A673 (cell line): ENCODE data around the gene BLVRA. TPM values are rescaled to one million over a fixed set of nuclear protein-coding genes. Genes with fewer than 3 reads are reported as not detected.

Source experiments
- BruUV-seq: library from RNA; stranded (reverse); fragments of 400-500 nt; replicated peaks from 2 replicates; lab custom pipeline; 2021; lab: Mats Ljungman, UMichigan
- CTCF ChIA-PET: fragments of 300-600 bp; sonication (Branson Sonifier 250); formaldehyde crosslinking; loops from one replicate; lab custom pipeline; 2022; ENCODE audit warnings: antibody characterized with exemption; lab: Charles Lee
- POLR2A ChIA-PET: fragments of 300-600 bp; sonication (Branson Sonifier 250); formaldehyde crosslinking; loops from one replicate; lab custom pipeline; 2022; ENCODE audit warnings: antibody characterized with exemption; ENCODE audit not compliant: low non-redundant PET; lab: Charles Lee
- DNase-seq: peaks from one replicate; pipeline ENCODE4 v3.0.0-alpha.2; 2015; ENCODE audit warnings: low spot score
- H3K27ac ChIP-seq: fragments of 200-600 bp; sonication (generic); 2 replicates; pipeline ENCODE4 v1.5.1; 2016; ENCODE audit warnings: mixed run types, low read depth, mild to moderate bottlenecking, mixed read lengths, antibody characterized with exemption, low read length; ENCODE audit not compliant: poor library complexity, severe bottlenecking
- H3K27me3 ChIP-seq: fragments of 200-600 bp; sonication (generic); replicated peaks from 2 replicates; pipeline ENCODE4 v1.6.1; 2017; ENCODE audit warnings: mixed run types, low read depth, mild to moderate bottlenecking, mixed read lengths, antibody characterized with exemption, low read length; ENCODE audit not compliant: insufficient read depth, poor library complexity
- H3K36me3 ChIP-seq: fragments of 200-600 bp; sonication (generic); 2 replicates; pipeline ENCODE4 v1.6.1; 2016; ENCODE audit warnings: mixed run types, mild to moderate bottlenecking, mixed read lengths, antibody characterized with exemption, low read length; ENCODE audit not compliant: insufficient read depth, poor library complexity, severe bottlenecking
- H3K4me1 ChIP-seq: fragments of 200-600 bp; sonication (generic); 2 replicates; pipeline ENCODE4 v1.6.1; 2017; ENCODE audit warnings: mixed run types, mild to moderate bottlenecking, mixed read lengths, antibody characterized with exemption, low read length; ENCODE audit not compliant: insufficient read depth, poor library complexity, severe bottlenecking
- H3K4me3 ChIP-seq: fragments of 200-600 bp; sonication (generic); 2 replicates; pipeline ENCODE4 v1.5.1; 2016; ENCODE audit warnings: low read depth, mixed run types, mild to moderate bottlenecking, mixed read lengths, low read length; ENCODE audit not compliant: poor library complexity, severe bottlenecking
- H3K9me3 ChIP-seq: fragments of 200-600 bp; sonication (generic); 2 replicates; pipeline ENCODE4 v1.6.1; 2016; ENCODE audit warnings: mixed run types, low read depth, mild to moderate bottlenecking, mixed read lengths, antibody characterized with exemption, low read length; ENCODE audit not compliant: poor library complexity, severe bottlenecking
- EZH2 ChIP-seq: fragments of 200-600 bp; sonication (generic); IDR thresholded peaks from 2 replicates; pipeline ENCODE4 v1.6.1; 2017; ENCODE audit warnings: borderline replicate concordance, low read depth, mild to moderate bottlenecking, mixed read lengths, antibody characterized with exemption, low read length; ENCODE audit not compliant: poor library complexity, severe bottlenecking
- intact Hi-C: fragments of 100-400 bp; cut with micrococcal nuclease; formaldehyde crosslinking; loops from one replicate; pipeline ENCODE4 v1.10.0; 2022; ENCODE audit not compliant: unreplicated experiment
- total RNA-seq: library from RNA; stranded (reverse); gene quantifications from 2 replicates; pipeline ENCODE4 v1.2.3, GENCODE V29; 2021
- TF ChIP-seq, protein P1 (sequence below): fragments of 300-800, 200-600 bp; sonication (generic); conservative IDR thresholded peaks from 2 replicates; pipeline ENCODE4 v1.5.1; 2017; ENCODE audit warnings: low read depth, mild to moderate bottlenecking, antibody characterized with exemption, low read length, moderate library complexity, mixed read lengths

BLVRA gene
- total RNA-seq, 1 experiment from 2014 or later = 20.6 TPM

DNA sequence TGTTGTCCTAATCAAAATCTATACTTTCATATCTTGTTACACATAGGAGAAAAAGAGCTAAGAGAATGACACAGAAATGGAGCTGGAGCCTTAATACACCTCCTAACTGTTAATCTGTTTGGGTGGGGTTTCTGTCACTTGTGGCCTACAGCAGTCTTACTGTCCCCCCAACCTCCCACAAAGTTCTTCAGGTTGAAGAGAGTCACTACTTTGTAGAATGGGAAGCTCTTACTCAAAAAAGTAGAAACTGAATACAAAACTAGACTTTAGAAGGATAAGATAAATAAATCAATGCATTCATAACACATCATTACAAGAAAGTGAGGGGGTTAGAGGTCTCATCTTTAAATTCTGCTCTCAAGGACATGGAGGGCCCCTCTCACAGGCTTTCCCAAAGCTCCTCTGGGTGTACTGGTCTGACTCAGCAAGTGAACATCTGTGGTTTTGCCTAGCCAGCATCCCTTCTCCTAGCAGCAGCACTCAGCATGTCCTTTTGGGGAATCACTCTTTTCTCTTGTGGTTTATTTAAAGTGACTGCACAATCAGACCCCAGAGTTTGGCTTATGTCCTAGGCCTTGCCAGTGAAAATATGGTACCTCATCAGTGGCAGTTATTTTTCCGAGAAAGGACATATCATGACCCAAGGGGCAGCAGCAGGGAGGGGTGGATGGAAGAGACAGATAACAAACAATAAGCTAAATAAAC is 2.0 kb upstream of the BLVRA start:
- CTCF ChIA-PET = no interaction called here
- intact Hi-C loops = no loop called here
- TF ChIP-seq, protein P1, sequence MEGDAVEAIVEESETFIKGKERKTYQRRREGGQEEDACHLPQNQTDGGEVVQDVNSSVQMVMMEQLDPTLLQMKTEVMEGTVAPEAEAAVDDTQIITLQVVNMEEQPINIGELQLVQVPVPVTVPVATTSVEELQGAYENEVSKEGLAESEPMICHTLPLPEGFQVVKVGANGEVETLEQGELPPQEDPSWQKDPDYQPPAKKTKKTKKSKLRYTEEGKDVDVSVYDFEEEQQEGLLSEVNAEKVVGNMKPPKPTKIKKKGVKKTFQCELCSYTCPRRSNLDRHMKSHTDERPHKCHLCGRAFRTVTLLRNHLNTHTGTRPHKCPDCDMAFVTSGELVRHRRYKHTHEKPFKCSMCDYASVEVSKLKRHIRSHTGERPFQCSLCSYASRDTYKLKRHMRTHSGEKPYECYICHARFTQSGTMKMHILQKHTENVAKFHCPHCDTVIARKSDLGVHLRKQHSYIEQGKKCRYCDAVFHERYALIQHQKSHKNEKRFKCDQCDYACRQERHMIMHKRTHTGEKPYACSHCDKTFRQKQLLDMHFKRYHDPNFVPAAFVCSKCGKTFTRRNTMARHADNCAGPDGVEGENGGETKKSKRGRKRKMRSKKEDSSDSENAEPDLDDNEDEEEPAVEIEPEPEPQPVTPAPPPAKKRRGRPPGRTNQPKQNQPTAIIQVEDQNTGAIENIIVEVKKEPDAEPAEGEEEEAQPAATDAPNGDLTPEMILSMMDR = no peak
- TF ChIP-seq EZH2 = no peak
- Histone ChIP-seq H3K9me3 (no peaks in the 10 kb centered on the region), H3K36me3 (no peaks in the 10 kb centered on the region), H3K4me3 (no peak overlapping the region), H3K27ac (no peak overlapping the region), H3K27me3 (no peaks in the 10 kb centered on the region), H3K4me1 (no peaks in the 10 kb centered on the region)
- no TSS peak for BruUV-seq
- POLR2A ChIA-PET = no interaction called here
- DNase-seq = no peak

DNA sequence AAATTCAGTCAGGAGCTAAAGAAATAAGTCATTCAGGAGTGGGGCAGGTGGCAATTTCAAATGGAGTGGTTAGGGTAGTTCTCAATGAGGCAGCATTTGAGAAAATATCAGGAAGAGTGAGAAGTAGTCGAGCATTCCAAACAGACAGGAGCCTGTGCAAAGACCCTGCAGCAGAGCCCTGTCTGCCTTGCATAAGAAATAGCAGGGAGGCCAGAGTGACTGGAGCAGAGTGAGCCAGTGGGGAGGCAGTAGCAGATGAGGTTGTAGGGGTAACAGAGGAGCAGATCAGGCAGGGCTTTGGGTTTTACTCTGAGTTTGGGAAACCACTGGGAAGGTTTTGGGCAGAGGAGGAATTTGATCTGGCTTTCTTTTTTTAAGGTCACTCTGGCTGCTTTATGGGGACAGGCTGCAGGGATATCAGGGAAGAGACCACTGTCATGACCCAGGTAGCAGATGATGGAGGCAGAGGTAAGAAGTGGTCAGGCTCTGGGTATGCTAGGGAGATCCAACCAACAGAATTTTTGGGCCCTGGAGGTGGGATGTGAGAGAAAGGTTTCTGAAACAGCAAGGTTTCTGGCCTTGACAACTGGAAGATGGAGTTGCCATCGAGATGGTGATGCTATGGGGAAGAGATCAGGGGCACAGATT is 1.3 kb upstream of the BLVRA start:
- no TSS peak for BruUV-seq
- no peak for DNase-seq
- no peaks in the 10 kb centered on the region for H3K9me3 ChIP-seq
- ChIA-PET CTCF (no interaction called here), POLR2A (no interaction called here)
- H3K4me1 ChIP-seq = no peaks in the 10 kb centered on the region
- H3K36me3 ChIP-seq = no peaks in the 10 kb centered on the region
- H3K27me3 ChIP-seq = no peaks in the 10 kb centered on the region
- no peak overlapping the region for H3K27ac ChIP-seq
- intact Hi-C loops = no loop called here
- H3K4me3 ChIP-seq = no peak overlapping the region
- TF ChIP-seq, protein P1 = no peak
- TF ChIP-seq EZH2 = no peak

DNA sequence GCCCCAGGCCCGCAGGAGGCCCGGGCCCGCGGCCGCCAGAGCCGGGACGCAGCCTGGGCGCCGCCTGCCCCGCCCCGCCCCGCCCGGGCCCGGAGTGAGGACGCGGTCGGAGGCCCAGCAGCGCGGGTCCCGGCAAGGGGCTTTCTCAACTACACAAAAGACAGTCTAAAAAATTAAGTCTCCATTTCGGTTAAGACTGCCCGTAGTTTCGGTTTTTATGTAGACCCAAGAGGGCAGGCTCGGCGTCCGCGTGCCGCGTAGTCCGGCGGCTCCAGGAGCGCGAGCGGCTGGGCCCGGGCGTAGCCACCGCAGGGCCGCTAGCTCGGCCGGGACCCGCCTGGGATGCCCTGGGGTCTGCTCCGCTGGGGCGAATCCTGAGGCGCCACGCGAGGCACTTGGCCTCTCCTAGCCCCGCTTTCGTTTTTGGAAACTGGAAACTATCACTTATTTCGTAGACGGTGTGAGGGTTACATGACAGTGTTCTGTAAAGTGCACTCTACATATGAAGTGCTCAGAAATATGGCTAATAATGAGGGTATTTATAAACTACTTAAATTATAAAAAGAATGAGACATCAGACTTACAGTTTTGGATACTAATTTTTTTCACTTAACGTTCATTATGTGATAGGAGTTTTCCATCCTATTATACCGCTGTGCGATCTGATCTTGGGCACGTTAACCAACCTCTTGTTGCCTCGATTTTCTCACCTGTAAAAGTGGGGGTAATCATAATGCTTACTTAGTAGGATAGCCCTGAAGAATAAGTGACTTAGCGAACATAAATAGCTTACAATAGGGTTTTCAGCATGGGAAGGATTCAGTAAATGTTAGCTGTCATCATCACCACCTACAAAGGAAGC is 573 bp downstream of the BLVRA start:
- BruUV-seq = no TSS peak
- peak overlapping the region; percentile 69 for H3K27ac ChIP-seq
- H3K9me3 ChIP-seq = no peaks in the 10 kb centered on the region
- no peaks in the 10 kb centered on the region for H3K36me3 ChIP-seq
- ChIA-PET POLR2A (no interaction called here), CTCF (no interaction called here)
- no peaks in the 10 kb centered on the region for H3K27me3 ChIP-seq
- H3K4me1 ChIP-seq = peaks cover 3% of the 10 kb centered on the region
- TF ChIP-seq, protein P1 = no peak
- TF ChIP-seq EZH2 = no peak
- peak overlapping the region; percentile 69 for H3K4me3 ChIP-seq
- peak; percentile 54 for DNase-seq
- intact Hi-C loops = no loop called here
